Adipocyte (in vitro differentiated cells): ENCODE data around the gene AADACL4.
"Not testable (repeated sequence)": the region's sequence is repeated elsewhere in the genome, so short reads cannot be mapped to it uniquely, and the experiment has no call there.

Experiments used
- DNase-seq: peaks from one replicate; pipeline ENCODE4 v3.0.0-alpha.2; 2015; ENCODE audit warnings: low read depth
- H3K27me3 ChIP-seq: replicated peaks from 2 replicates; pipeline ENCODE4 v1.7.0; 2013; ENCODE audit warnings: mild to moderate bottlenecking, low read length, moderate library complexity; ENCODE audit not compliant: control insufficient read depth, insufficient read depth
- H3K36me3 ChIP-seq: 2 replicates; pipeline ENCODE4 v1.7.0; 2013; ENCODE audit warnings: low read length, mild to moderate bottlenecking, moderate library complexity; ENCODE audit not compliant: control insufficient read depth, insufficient read depth, severe bottlenecking
- H3K4me1 ChIP-seq: 2 replicates; pipeline ENCODE4 v1.7.0; 2013; ENCODE audit warnings: mild to moderate bottlenecking, low read length, moderate library complexity; ENCODE audit not compliant: control insufficient read depth, insufficient read depth
- H3K4me3 ChIP-seq: 2 replicates; pipeline ENCODE4 v1.7.0; 2013; ENCODE audit warnings: mild to moderate bottlenecking, low read length, moderate library complexity
- H3K9ac ChIP-seq: 2 replicates; pipeline ENCODE4 v1.7.0; 2013; ENCODE audit warnings: mild to moderate bottlenecking, low read length, moderate library complexity
- H3K9me3 ChIP-seq: 2 replicates; pipeline ENCODE4 v1.7.0; 2013; ENCODE audit warnings: mild to moderate bottlenecking, low read length, moderate library complexity; ENCODE audit not compliant: control insufficient read depth

AADACL4 gene

GRCh38 chr1:12645401-12645800 lies 1.5 kb downstream of the AADACL4 start:
- Histone ChIP-seq H3K9me3 (peaks cover 11% of the 10 kb centered on the region), H3K27me3 (peaks cover 36% of the 10 kb centered on the region)
- DNase-seq, H3K36me3 ChIP-seq, H3K4me3 ChIP-seq, H3K9ac ChIP-seq, H3K4me1 ChIP-seq: not testable (repeated sequence)

- Histone ChIP-seq H3K27me3 (peaks cover 40% of the 10 kb centered on the region), H3K4me3 (no peak overlapping the region), H3K4me1 (peaks cover 2% of the 10 kb centered on the region), H3K9me3 (no peaks in the 10 kb centered on the region), H3K9ac (no peak overlapping the region), H3K36me3 (no peaks in the 10 kb centered on the region)
- DNase-seq = no peak
These were observed 4.9 kb downstream of the AADACL4 start for GRCh38 chr1:12648741-12649140.

- Histone ChIP-seq H3K36me3 (no peaks in the 10 kb centered on the region), H3K4me1 (peaks cover 2% of the 10 kb centered on the region), H3K9ac (no peak overlapping the region), H3K4me3 (no peak overlapping the region), H3K9me3 (no peaks in the 10 kb centered on the region), H3K27me3 (peaks cover 29% of the 10 kb centered on the region)
- peak; percentile 79 for DNase-seq
These were observed 6.1 kb downstream of the AADACL4 start for GRCh38 chr1:12649971-12650421.

GRCh38 chr1:12654004-12654567 lies 10.2 kb downstream of the AADACL4 start:
- no peaks in the 10 kb centered on the region for H3K36me3 ChIP-seq
- no peak overlapping the region for H3K4me3 ChIP-seq
- no peak overlapping the region for H3K9ac ChIP-seq
- H3K27me3 ChIP-seq = peaks cover 10% of the 10 kb centered on the region
- H3K9me3 ChIP-seq = no peaks in the 10 kb centered on the region
- peaks cover 2% of the 10 kb centered on the region for H3K4me1 ChIP-seq
- peak; percentile 33 for DNase-seq

GRCh38 chr1:12654657-12655056 lies 10.8 kb downstream of the AADACL4 start:
- no peak for DNase-seq
- peaks cover 2% of the 10 kb centered on the region for H3K4me1 ChIP-seq
- no peaks in the 10 kb centered on the region for H3K9me3 ChIP-seq
- H3K36me3 ChIP-seq = no peaks in the 10 kb centered on the region
- peaks cover 10% of the 10 kb centered on the region for H3K27me3 ChIP-seq
- H3K9ac ChIP-seq = no peak overlapping the region
- no peak overlapping the region for H3K4me3 ChIP-seq

GRCh38 chr1:12656575-12656974 lies 12.7 kb downstream of the AADACL4 start:
- Histone ChIP-seq H3K9me3 (no peaks in the 10 kb centered on the region), H3K4me1 (no peaks in the 10 kb centered on the region), H3K27me3 (peaks cover 5% of the 10 kb centered on the region), H3K9ac (no peak overlapping the region), H3K4me3 (no peak overlapping the region), H3K36me3 (no peaks in the 10 kb centered on the region)
- DNase-seq = no peak

GRCh38 chr1:12657060-12657884 lies 13.4 kb downstream of the AADACL4 start:
- no peaks in the 10 kb centered on the region for H3K36me3 ChIP-seq
- H3K9ac ChIP-seq = no peak overlapping the region
- H3K4me1 ChIP-seq = no peaks in the 10 kb centered on the region
- peaks cover 5% of the 10 kb centered on the region for H3K27me3 ChIP-seq
- no peaks in the 10 kb centered on the region for H3K9me3 ChIP-seq
- DNase-seq = no peak
- no peak overlapping the region for H3K4me3 ChIP-seq

- H3K9ac ChIP-seq, H3K27me3 ChIP-seq, DNase-seq, H3K9me3 ChIP-seq, H3K4me1 ChIP-seq, H3K4me3 ChIP-seq, H3K36me3 ChIP-seq: not testable (repeated sequence)
These were observed 14.1 kb downstream of the AADACL4 start for GRCh38 chr1:12657885-12658512.

GRCh38 chr1:12658531-12659453 lies 14.9 kb downstream of the AADACL4 start:
- Histone ChIP-seq H3K4me3 (no peak overlapping the region), H3K36me3 (no peaks in the 10 kb centered on the region), H3K4me1 (no peaks in the 10 kb centered on the region), H3K9ac (no peak overlapping the region), H3K27me3 (peaks cover 5% of the 10 kb centered on the region), H3K9me3 (peaks cover 9% of the 10 kb centered on the region)
- DNase-seq = peak; percentile 95

- no peak for DNase-seq
- peaks cover 9% of the 10 kb centered on the region for H3K9me3 ChIP-seq
- no peak overlapping the region for H3K9ac ChIP-seq
- no peak overlapping the region for H3K4me3 ChIP-seq
- H3K27me3 ChIP-seq = peaks cover 5% of the 10 kb centered on the region
- H3K4me1 ChIP-seq = no peaks in the 10 kb centered on the region
- H3K36me3 ChIP-seq = no peaks in the 10 kb centered on the region
These were observed 17.8 kb downstream of the AADACL4 start for GRCh38 chr1:12661606-12662219.
